ENCODE measurements around the gene EPHB1.

EPHB1 gene

GRCh38 chr3:134832585-134832984 lies 37.5 kb downstream of the EPHB1 start:
- ATAC-seq, result no peak
- TF ChIP-seq CSRNP3 (CRISPR knock-in tag; IDR thresholded peaks at IDR 0.05), result no peak
- no peak for TF ChIP-seq TOX (CRISPR knock-in tag; IDR thresholded peaks at IDR 0.05; ENCODE audit: borderline replicate concordance)
- no peak for TF ChIP-seq ESRRG (CRISPR knock-in tag; IDR thresholded peaks at IDR 0.05)
- TF ChIP-seq, protein P1, sequence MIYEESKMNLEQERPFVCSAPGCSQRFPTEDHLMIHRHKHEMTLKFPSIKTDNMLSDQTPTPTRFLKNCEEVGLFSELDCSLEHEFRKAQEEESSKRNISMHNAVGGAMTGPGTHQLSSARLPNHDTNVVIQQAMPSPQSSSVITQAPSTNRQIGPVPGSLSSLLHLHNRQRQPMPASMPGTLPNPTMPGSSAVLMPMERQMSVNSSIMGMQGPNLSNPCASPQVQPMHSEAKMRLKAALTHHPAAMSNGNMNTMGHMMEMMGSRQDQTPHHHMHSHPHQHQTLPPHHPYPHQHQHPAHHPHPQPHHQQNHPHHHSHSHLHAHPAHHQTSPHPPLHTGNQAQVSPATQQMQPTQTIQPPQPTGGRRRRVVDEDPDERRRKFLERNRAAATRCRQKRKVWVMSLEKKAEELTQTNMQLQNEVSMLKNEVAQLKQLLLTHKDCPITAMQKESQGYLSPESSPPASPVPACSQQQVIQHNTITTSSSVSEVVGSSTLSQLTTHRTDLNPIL (CRISPR knock-in tag; IDR thresholded peaks at IDR 0.05; ENCODE audit: low read depth), result no peak
- TF ChIP-seq ZFP3 (CRISPR knock-in tag; IDR thresholded peaks at IDR 0.05), result no peak
- no peak for TF ChIP-seq RARB (CRISPR knock-in tag; IDR thresholded peaks at IDR 0.05)
- no peak for TF ChIP-seq ARNTL (CRISPR knock-in tag; IDR thresholded peaks at IDR 0.05; ENCODE audit: borderline replicate concordance, low read depth)
- TF ChIP-seq ISL1 (CRISPR knock-in tag; IDR thresholded peaks at IDR 0.05), result no peak
- no peak for TF ChIP-seq GLIS3 (CRISPR knock-in tag; IDR thresholded peaks at IDR 0.05)
- TF ChIP-seq POU6F1 (CRISPR knock-in tag; IDR thresholded peaks at IDR 0.05; ENCODE audit: borderline replicate concordance, low read depth), result no peak
- no peak for TF ChIP-seq ZNF565 (CRISPR knock-in tag; conservative IDR thresholded peaks at IDR 0.05; ENCODE audit: low read depth)
- no peak for TF ChIP-seq PPARA (CRISPR knock-in tag; IDR thresholded peaks at IDR 0.05; ENCODE audit: borderline replicate concordance)
- no peak for TF ChIP-seq ZNF70 (CRISPR knock-in tag; IDR thresholded peaks at IDR 0.05)
- TF ChIP-seq ZFP30 (CRISPR knock-in tag; IDR thresholded peaks at IDR 0.05), result no peak
- no peak for TF ChIP-seq ZC3H10 (CRISPR knock-in tag; IDR thresholded peaks at IDR 0.05)
- TF ChIP-seq SNAI2 (CRISPR knock-in tag; IDR thresholded peaks at IDR 0.05), result no peak
- TF ChIP-seq OSR1 (CRISPR knock-in tag; IDR thresholded peaks at IDR 0.05), result no peak
- no peak for TF ChIP-seq CSDC2 (CRISPR knock-in tag; IDR thresholded peaks at IDR 0.05)

GRCh38 chr3:134833453-134834163 lies 38.5 kb downstream of the EPHB1 start:
- no peak for TF ChIP-seq ZNF565 (CRISPR knock-in tag; conservative IDR thresholded peaks at IDR 0.05; ENCODE audit: low read depth)
- TF ChIP-seq ZFP3 (CRISPR knock-in tag; IDR thresholded peaks at IDR 0.05), result no peak
- no peak for ATAC-seq

- TF ChIP-seq OSR1 (CRISPR knock-in tag; IDR thresholded peaks at IDR 0.05) (no peak), TSHZ2 (CRISPR knock-in tag; IDR thresholded peaks at IDR 0.05) (no peak), POU6F1 (CRISPR knock-in tag; IDR thresholded peaks at IDR 0.05; ENCODE audit: borderline replicate concordance, low read depth) (no peak), PPARA (CRISPR knock-in tag; IDR thresholded peaks at IDR 0.05; ENCODE audit: borderline replicate concordance) (no peak), ESRRG (CRISPR knock-in tag; IDR thresholded peaks at IDR 0.05) (no peak), ZFP30 (CRISPR knock-in tag; IDR thresholded peaks at IDR 0.05) (no peak), ARNTL (CRISPR knock-in tag; IDR thresholded peaks at IDR 0.05; ENCODE audit: borderline replicate concordance, low read depth) (no peak), ZNF565 (CRISPR knock-in tag; conservative IDR thresholded peaks at IDR 0.05; ENCODE audit: low read depth) (no peak), ZFP3 (CRISPR knock-in tag; IDR thresholded peaks at IDR 0.05) (no peak), GLIS3 (CRISPR knock-in tag; IDR thresholded peaks at IDR 0.05) (no peak), ZNF70 (CRISPR knock-in tag; IDR thresholded peaks at IDR 0.05) (no peak), CSRNP3 (CRISPR knock-in tag; IDR thresholded peaks at IDR 0.05) (no peak), RARB (CRISPR knock-in tag; IDR thresholded peaks at IDR 0.05) (no peak), ZC3H10 (CRISPR knock-in tag; IDR thresholded peaks at IDR 0.05) (no peak)
- no peak for ATAC-seq
Observed at GRCh38 chr3:134836921-134837320, 41.9 kb downstream of the EPHB1 start.

Measured in SK-N-SH treated with all-trans-retinoic acid at 6 μM for 48 hours (cell line).